ENCODE data around the gene RS1.

The RS1 gene

GRCh38 chrX:18668071-18668835 lies 3.7 kb downstream of the RS1 start:
- DNase-seq (ENCODE audit: low read depth): no peak

GRCh38 chrX:18666614-18667013 lies 5.3 kb downstream of the RS1 start:
- DNase-seq (ENCODE audit: low read depth): no peak

GRCh38 chrX:18664947-18665346 lies 7.0 kb downstream of the RS1 start:
- DNase-seq (ENCODE audit: low read depth): no peak

- DNase-seq (ENCODE audit: low read depth): no peak
Observed at GRCh38 chrX:18661273-18661672, 10.6 kb downstream of the RS1 start.

- no peak for DNase-seq (ENCODE audit: low read depth)
Observed at GRCh38 chrX:18654875-18655836, 16.8 kb downstream of the RS1 start.

GRCh38 chrX:18652636-18653035 lies 19.3 kb downstream of the RS1 start:
- no peak for DNase-seq (ENCODE audit: low read depth)

GRCh38 chrX:18650662-18651061 lies 21.2 kb downstream of the RS1 start:
- no peak for DNase-seq (ENCODE audit: low read depth)

- no peak for DNase-seq (ENCODE audit: low read depth)
Observed at GRCh38 chrX:18649498-18649951, 22.4 kb downstream of the RS1 start.

- DNase-seq (ENCODE audit: low read depth): no peak
Observed at GRCh38 chrX:18647621-18648020, 24.3 kb downstream of the RS1 start.

- no peak for DNase-seq (ENCODE audit: low read depth)
Observed at GRCh38 chrX:18643853-18644252, 28.1 kb downstream of the RS1 start.

- no peak for DNase-seq (ENCODE audit: low read depth)
Observed at GRCh38 chrX:18643243-18643642, 28.7 kb downstream of the RS1 start.

GRCh38 chrX:18640686-18641085 lies 31.2 kb downstream of the RS1 start:
- no peak for DNase-seq (ENCODE audit: low read depth)

- DNase-seq (ENCODE audit: low read depth): no peak
Observed at GRCh38 chrX:18639280-18639679, 32.6 kb downstream of the RS1 start.

- no peak for DNase-seq (ENCODE audit: low read depth)
Observed at GRCh38 chrX:18638398-18638797, 33.5 kb downstream of the RS1 start.

GRCh38 chrX:18630934-18631333 lies 41.0 kb downstream of the RS1 start:
- DNase-seq (ENCODE audit: low read depth): no peak

- no peak for DNase-seq (ENCODE audit: low read depth)
Observed at GRCh38 chrX:18624599-18624998, 47.3 kb downstream of the RS1 start.

GRCh38 chrX:18620349-18620748 lies 51.6 kb downstream of the RS1 start:
- no peak for DNase-seq (ENCODE audit: low read depth)

- DNase-seq (ENCODE audit: low read depth): no peak
Observed at GRCh38 chrX:18619288-18619687, 52.6 kb downstream of the RS1 start.

GRCh38 chrX:18617407-18617750 lies 54.5 kb downstream of the RS1 start:
- DNase-seq (ENCODE audit: low read depth): no peak

GRCh38 chrX:18616688-18617406 lies 55.1 kb downstream of the RS1 start:
- no peak for DNase-seq (ENCODE audit: low read depth)

GRCh38 chrX:18613930-18614639 lies 57.8 kb downstream of the RS1 start:
- DNase-seq (ENCODE audit: low read depth): no peak

GRCh38 chrX:18607966-18608365 lies 63.9 kb downstream of the RS1 start:
- no peak for DNase-seq (ENCODE audit: low read depth)
